Umbilical cord (tissue), 2 donors: ENCODE results near the gene SPTBN2. TPM values are rescaled to one million over a fixed set of nuclear protein-coding genes. Genes with fewer than 3 reads are reported as not detected.

ENCODE experiments used
- DNase-seq: peaks from one replicate; pipeline ENCODE4 v3.0.0-alpha.2; 2015; ENCODE audit warnings: low spot score
- total RNA-seq: library from RNA; depleted of rRNA; stranded (reverse); fragments of >200 nt; gene quantifications from one replicate; pipeline ENCODE4 v1.2.3, GENCODE V29; 2014; ENCODE audit warnings: low replicate concordance; ENCODE audit not compliant: insufficient read depth

The SPTBN2 gene
- total RNA-seq, 1 donor from 2014 or later: 46.5 TPM

DNA sequence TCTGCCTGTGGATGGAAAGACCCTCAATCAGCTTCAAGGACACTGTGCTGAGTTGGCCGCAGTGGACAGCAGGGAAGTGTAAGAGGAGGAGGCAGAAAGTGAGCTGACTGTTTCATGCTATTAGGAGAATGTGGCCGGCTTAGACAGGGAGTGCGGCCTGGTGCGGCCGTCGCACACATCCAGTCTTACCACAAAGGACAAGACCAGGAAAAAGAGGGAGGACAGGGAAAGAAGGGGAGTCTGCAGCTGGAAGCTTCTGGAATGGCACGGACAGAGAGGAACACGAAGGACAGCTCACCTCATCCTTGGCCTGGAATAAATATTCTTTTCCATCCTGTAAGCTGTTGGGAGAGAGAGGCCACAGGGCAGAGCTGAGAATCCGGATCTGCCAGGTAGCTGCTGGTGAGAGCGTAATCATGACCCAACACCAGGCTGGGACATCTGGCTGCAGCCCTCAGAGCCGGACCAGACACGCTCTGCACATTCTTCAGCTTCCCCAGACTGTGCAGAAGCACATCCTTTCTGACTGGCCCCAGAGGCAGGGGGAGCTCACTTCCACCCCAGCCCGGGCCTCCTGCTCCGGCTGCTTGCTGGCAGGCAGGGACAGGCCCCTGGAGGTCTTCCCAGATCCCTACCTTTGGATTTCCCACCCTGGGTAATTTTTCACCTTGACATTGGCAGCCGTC, 42.8 kb downstream of the SPTBN2 start:
- DNase-seq: peak; percentile 78

DNA sequence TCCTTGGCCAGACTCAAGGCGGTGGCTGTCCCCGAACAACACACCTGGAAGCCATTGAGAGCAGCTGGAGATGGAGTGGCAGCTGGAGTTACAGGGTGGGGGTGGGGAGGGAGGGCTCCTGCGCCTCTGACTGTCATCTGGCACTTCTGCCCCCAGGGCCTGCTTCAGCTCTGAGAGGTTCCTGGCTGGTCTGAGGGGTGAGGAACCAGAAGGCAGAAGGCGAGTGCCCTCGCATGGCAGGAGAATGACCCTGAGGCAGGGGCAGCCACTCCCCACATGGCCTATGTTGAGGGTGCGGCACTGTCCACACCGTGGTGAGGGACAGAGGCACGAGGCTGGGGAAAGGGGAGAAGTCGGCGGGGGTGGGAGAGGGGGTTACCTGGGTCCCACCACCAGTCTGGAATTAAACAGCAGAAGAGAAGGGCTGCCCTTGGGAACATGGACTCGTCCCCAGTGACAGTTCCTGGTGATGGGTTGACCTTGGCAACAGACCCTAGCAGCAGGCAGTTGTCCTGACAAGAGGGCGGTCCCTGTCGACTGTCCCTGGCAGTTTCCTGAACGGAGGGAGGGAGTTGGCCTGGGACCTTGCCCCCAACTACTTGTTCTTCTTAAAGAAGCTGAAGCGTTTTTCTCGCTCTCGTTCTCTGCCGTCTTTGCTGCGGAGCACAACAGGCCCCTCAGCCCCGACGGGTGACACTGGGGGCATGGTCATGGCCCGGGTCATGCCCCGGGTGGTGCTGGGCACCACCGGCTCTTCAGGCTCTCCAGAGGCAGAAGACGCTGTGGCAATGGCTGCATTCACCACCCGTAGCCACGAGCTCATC, 43.5 kb downstream of the SPTBN2 start:
- DNase-seq: no peak

DNA sequence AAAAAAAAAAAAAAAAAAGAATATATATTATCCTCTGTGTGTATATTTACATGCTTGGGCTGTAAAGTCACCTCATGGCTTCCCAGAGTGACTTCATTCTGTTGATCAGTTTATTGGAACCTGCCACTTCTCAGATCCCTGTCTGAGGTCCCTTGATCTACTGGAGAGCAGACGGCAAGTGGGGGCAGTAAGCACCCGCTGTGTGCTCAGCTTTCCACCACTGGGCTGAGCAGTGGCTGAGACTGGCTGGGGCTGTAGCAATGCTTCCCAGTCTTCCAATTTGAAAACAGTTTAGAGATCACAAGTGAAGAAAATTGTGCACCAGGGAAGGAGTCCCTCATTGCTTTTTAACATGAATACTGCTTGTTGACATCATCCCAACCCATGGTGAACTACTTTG, 44.4 kb downstream of the SPTBN2 start:
- DNase-seq: no peak

DNA sequence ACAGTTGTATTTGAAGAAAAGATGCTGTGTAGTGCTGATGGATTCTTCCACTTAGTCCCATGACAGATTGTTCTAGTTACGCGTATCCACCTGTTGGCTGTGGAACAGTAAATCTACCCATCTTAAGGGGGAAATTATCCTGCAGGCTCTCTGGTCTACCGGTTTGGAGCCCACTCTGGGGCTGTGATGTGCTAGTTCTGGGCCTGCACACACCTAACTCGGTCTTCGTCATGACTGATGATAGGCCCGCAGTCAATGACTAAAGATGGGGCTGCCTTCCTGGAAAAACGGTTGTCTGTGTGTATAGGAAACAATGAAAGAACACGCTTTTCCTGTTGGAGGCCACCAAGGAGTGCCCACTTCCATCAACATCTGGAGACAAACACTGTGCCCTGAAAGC, 45.1 kb downstream of the SPTBN2 start:
- no peak for DNase-seq

DNA sequence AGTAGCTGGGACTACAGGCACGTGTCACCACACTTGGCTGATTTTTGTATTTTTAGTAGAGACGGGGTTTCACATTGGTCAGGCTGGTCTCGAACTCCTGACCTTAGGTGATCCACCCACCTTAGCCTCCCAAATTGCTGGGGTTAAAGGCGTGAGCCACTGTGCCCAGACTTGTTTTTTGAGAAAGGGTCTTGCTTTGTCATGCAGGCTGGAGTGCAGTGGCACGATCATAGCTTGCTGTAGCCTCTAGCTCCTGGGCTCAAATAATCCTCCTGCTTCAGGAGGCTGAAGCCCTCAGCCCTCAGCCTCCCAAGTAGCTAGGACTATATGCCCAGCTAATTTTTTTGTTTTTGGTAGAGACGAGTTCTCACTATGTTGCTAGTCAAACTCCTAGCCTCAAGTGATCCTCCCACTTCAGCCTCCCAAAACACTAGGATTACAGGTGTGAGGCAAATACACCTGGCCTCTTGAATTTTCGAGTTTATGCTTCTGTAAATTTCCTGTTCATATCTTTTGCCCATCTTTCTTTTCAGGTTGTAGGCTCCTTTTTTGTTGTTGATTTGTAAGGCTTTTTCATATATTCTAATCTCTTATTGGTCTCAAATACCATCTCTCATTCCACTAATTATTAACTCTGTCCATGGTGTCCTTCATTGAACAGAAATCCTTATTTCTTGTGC, 47.9 kb downstream of the SPTBN2 start:
- DNase-seq: no peak

DNA sequence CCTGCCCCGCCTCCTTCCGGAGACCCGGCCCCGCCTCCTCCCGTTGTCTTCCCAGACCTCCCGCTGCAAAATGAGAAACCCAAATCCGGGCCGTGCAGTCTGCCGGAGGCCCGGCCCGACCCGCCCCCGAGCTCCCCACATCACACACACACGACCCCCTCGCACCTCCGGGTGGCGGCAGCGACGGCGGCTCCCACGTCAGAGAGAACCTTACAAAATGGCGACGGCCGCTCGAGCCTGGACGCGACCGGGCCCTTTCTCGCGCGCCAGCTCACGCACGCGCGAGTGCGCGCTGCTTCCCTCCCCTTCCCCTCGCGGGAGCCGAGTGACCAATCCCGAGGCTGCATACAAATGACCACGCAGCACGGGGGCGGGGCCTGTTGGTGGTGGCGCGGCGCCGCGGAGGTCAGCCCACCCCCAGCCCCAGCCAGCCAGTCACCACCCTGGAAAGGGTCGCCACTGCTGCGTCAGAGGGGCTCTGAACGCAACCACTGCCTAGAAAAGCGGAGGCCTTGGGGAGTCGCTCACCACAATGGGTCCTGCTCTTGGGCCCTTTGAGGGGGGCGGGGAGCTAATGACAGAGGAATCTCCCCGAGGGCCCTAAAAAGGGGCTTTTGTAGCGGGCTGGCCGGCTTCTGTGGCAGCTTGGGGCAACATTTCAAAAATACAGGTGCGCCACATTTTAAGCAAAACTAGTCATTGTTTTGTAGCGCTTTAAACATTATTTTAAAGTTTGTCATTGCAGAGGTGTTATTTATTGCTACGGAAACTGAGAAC, 51.2 kb downstream of the SPTBN2 start, which contains the start of gene RBM4B:
Gene RBM4B, minus strand, starts transcription at position 289 of the 777 bp plus-strand sequence. CDS start 808 bp downstream, outside the sequence.
- peak; percentile 98 for DNase-seq

DNA sequence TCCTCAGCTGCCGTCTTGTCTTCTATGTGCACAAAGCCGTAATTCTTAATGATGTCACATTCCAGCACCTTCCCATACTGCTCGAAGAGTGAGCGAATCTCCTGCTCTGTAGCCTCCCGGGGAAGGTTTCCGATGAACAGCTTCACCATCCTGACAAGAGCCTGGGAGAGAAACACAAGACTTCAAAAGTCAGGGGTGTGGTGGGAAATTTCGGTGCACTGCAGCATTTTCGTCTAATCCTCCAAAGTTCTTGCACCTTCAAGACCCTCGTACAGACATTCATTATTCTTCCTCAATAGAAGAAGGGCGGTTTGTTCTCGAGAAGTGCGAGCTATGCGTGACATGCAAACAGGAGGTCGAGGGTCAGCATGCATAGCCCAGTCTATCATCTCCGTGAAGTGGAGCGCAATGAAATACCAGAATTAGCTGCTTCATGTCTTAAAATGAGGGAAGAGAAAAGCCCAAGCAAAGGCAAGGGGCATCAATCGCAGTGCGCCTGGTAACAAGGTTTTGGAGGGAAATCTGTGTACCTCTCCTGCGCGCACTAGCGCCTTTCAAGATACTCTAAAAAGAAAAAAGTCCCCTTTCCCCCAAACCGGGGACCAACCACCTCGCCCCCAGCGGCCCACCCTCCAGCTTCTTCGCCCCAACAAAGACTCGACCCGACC, 52.0 kb downstream of the SPTBN2 start:
- no peak for DNase-seq

DNA sequence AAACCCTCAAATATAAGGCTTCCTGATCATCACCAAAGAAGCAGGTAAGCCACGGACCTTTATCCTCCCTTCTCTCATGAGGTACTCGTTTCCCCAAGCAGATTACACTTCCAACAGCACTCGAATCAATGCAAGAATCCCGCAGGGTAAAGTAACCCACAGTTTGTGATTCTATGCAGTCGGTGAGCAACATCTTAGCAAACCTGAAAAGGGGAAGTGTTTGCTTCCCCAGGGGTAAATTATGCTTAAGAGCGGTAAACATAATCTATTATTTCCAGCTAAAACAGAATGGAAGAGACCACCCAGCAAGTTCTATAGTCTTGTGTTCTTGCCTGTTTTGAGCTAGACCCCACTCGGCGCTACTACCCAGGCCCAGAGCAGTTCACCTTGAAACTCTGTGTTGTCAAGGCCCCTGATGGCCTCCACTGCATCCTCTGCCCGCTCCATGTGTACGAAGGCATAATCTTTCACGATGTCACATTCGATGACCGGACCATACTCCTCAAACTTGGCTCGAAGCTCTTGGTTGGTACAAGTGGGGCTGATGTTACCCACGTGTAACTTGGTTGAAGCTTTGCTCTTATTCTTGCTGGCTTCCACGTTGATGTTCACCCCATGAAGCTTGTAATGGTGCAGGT, 52.6 kb downstream of the SPTBN2 start:
- no peak for DNase-seq

DNA sequence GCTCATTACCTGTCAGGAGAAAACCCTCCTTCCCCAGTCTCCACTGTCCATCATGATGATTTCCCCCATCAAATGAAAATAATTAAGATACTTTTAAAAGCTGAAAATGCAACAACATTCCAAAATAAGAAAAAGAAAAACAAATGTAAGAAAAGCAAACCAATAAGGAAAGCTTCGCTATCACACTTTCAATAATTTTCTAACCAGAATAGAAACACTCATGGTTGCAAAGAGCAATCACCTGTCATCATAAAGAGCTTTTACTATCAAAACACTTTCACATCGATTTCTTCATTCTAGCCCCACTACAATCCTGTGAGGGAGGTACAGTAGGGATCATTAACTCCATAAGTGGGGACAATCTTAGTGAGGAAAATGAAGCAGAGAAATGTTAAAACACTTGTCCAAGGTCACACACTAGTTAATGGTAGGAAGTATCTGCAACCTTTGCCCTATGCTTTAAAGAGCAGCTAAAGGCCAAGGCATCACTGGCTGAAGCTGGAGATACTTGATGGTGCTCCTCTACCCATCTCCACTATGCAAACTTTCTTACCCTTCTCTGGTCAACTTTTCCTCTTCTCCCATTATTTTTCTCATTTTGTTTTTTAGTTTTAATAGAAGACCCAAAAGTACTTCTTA, 53.9 kb downstream of the SPTBN2 start:
- DNase-seq: no peak

DNA sequence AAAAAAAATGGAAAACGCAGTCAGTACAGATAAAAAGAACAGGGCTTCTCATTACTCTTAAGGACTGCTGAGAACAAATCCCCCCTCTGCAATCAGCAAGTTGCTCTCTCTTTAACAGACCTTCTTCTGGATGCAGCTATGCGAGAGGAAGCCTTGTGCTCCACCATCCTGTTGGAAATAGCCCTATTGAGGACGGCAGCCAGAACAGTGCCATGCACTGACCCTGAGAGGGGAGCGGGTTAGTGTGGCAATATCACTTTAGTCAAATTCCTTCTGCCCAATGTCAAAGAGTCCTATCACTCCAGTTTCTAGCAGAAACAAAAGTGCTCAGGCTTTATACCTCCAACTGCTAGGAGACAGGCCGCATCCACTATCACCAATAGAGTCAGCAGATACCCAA, 58.2 kb downstream of the SPTBN2 start:
- DNase-seq: no peak

DNA sequence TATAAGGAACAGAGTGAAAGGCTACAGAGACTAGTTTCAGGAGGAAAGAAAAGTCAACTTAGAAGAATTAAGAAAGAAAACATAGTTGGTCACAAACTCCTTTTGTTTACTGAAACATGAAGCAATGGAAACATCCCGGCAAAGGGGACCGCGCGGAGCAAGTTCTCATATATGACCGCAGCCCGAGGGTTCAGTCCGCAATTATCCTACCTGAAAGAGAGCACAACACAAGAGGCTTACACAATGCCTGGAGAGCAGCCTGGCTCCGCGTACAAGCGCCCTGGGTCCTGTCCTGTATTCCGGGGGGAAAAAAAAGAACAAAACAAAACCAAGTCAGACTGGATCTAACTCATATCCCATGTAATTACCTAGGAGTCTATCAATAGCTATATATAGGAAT, 63.6 kb downstream of the SPTBN2 start:
- DNase-seq: no peak

DNA sequence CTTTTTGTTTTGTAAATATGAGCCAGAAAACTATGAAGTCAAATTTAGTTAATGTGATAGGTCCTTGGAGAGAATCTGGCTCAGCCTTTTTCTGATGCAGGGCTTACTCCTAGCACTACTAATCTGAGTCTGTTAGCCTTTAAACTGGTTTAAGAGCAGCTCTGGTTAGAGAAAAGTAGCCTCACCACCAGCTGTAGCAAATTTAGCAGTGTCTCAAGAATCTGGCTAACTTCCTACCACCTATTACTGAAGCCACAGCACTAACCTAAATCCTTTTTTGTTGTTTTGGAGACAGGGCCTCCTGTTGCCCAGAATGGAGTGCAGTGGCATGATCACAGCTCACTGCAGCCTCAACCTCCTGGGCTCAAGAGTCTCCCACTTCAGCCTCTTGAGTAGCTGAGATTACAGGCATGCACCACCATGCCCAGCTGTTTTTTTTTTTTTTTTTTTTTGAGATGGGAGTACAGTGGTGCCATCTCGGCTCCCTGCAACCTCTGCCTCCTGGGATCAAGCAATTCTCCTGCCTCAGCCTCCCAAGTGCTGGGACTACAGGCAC, 65.2 kb downstream of the SPTBN2 start:
- no peak for DNase-seq

DNA sequence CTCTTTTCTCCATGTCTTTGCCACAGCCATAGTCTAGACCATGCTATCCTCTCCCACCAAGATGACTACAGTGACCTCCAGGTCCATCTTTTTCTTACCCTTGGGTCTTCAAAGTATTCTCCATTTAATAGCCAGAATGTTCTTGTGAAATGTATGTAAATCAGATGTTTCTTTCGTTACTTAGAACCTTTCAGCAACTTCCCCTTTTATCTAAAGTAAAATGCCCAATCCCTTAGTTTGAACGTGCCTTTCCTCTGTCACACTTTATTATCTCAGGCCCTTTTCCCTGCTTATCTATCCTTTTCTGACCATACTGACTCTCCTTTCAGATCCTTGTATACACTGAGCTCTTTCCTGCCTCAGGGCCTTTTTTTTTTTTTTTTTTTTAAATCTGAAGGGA, 69.3 kb downstream of the SPTBN2 start:
- DNase-seq: no peak

DNA sequence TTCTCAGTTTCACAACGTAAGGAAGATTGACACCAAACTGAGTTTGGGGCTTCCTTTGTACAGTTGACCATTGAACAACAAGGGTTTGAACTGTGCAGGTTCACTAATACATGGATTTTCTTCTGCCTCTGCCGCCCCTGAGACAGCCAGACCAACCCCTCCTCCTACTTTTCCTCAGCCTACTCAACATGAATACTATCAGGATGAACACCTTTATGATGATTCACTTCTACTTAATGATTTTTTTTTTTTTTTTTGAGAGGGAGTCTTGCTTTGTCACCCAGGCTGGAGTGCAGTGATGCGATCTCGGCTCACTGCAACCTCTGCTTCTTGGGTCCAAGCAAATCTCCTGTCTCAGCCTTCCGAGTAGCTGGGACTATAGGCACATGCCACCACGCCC, 75.9 kb downstream of the SPTBN2 start:
- no peak for DNase-seq

DNA sequence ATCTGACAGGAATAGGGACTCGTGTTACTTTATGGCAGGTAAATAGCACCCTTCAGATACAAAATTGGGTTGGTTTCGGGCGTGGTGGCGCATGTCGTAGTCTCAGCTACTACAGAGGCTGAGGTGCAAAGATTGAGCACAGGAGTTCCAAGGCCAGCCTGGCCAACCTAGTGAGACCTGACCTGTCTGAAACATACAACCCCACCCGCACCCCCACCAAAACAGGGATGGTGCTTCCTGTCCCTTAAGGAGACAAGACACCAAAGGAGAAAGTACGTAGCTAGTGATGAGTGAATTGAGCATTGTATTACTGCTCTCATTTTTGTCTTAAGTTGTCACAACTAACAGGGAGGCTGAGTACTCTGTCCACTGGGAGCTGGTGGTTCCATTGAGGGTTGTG, 76.4 kb downstream of the SPTBN2 start:
- DNase-seq: no peak

DNA sequence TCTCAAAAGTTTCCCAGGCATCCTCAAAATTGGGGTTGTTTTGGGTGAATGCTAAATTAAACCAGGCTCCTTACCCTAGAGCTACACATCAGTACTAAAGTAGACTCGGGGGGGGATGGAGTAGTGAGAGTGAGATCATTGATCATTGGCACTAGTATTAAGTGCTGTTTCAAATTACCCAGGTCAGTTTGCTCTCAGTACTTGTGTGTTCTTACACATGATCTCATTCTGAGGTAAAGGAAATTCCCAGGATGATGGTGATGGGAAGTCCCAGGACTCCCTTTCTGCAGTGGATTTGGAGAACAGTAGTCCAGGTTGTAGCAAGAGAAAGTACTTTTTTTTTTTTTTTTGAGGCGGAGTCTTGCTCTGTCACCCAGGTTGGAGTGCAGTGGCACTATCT, 78.0 kb downstream of the SPTBN2 start:
- no peak for DNase-seq

DNA sequence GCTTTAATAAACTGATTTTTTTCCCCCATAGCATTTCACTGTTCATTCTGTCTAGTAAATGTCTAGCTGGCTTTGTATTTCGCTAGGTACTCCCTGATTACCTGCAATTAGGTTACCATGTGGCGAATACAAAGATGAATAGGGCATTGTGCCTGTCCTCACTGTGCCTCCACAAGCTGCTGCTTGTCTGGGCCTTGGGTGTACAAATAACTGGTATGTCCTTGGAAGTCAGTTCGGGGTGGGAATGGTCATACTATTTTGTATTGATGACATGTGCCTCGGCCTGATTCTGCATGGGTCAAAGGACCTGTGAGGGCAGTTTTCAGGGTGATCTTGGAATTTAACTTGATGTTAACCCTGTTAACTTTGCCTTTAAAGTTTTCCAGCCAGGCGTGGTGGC, 79.1 kb downstream of the SPTBN2 start:
- DNase-seq: no peak

DNA sequence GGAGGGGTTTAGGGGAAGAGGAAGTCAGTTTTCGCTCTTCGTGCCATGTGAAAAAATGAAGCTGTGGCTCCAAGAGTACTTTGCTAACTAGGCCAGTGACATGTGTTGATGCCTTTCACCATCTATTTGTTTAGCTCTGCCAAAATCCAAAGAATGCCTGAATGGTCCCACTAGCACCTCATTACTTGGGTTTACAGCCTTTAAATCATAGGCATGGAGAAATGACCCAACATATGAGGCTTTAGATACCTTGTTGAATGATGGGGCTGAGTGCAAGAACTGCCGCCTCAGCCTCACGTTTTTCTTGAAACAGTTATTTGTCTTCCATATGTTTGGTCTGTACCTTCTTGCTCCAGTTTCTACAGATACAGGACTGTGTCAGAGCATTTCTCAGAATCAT, 82.2 kb downstream of the SPTBN2 start:
- no peak for DNase-seq

DNA sequence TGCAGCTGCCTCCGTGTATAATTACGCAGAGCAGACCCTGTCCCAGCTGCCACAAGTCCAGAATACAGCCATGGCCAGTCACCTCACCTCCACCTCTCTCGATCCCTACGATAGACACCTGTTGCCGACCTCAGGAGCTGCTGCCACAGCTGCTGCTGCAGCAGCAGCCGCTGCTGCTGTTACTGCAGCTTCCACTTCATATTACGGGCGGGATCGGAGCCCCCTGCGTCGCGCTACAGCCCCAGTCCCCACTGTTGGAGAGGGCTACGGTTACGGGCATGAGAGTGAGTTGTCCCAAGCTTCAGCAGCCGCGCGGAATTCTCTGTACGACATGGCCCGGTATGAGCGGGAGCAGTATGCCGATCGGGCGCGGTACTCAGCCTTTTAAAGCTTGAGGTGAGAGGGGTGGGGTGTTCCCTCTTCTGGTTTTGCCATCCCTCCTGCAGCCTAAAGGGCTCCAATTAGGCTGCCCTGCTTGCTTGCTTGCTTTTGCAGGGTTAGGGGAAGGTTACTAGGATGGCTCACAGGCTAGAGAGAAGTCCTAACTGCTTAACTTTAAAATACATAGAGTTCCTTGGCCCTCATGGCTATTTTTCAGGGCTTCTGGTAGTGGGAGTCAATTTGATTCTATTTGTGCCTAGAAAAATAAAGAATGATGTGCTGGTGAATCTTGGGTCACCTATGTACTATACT, 85.1 kb downstream of the SPTBN2 start:
- DNase-seq: no peak
